Measurements from ENCODE around the gene AFDN.

Gene AFDN

GRCh38 chr6:167932468-167933276, 106.0 kb downstream of the AFDN start:
- DNase-seq: no peak

- DNase-seq: no peak
These were observed 106.6 kb downstream of the AFDN start for GRCh38 chr6:167933290-167933689.

GRCh38 chr6:167933847-167934246, 107.1 kb downstream of the AFDN start:
- DNase-seq: no peak

- no peak for DNase-seq
These were observed 107.7 kb downstream of the AFDN start for GRCh38 chr6:167934426-167934864.

- DNase-seq: no peak
These were observed 109.3 kb downstream of the AFDN start for GRCh38 chr6:167936051-167936450.

GRCh38 chr6:167937301-167937700, 110.6 kb downstream of the AFDN start:
- DNase-seq: no peak

- DNase-seq: no peak
These were observed 111.5 kb downstream of the AFDN start for GRCh38 chr6:167937948-167938911.

GRCh38 chr6:167941822-167942221, 115.1 kb downstream of the AFDN start:
- DNase-seq: no peak

GRCh38 chr6:167944130-167944529, 117.4 kb downstream of the AFDN start:
- no peak for DNase-seq

- no peak for DNase-seq
These were observed 119.3 kb downstream of the AFDN start for GRCh38 chr6:167946007-167946406.

- no peak for DNase-seq
These were observed 119.9 kb downstream of the AFDN start for GRCh38 chr6:167946604-167947003.

- DNase-seq: no peak
These were observed 121.0 kb downstream of the AFDN start for GRCh38 chr6:167947716-167948115.

GRCh38 chr6:167948716-167949115, 122.0 kb downstream of the AFDN start:
- no peak for DNase-seq

GRCh38 chr6:167949121-167949684, 122.5 kb downstream of the AFDN start:
- DNase-seq: no peak

GRCh38 chr6:167951781-167952511, 125.2 kb downstream of the AFDN start:
- DNase-seq: no peak

GRCh38 chr6:167952512-167952859, 125.8 kb downstream of the AFDN start:
- no peak for DNase-seq

GRCh38 chr6:167953551-167953950, 126.8 kb downstream of the AFDN start:
- no peak for DNase-seq

- no peak for DNase-seq
These were observed 127.4 kb downstream of the AFDN start for GRCh38 chr6:167954151-167954550.

- no peak for DNase-seq
These were observed 129.8 kb downstream of the AFDN start for GRCh38 chr6:167956491-167956890.

GRCh38 chr6:167956983-167957492, 130.3 kb downstream of the AFDN start:
- DNase-seq: no peak

GRCh38 chr6:167957626-167958025, 130.9 kb downstream of the AFDN start:
- no peak for DNase-seq

GRCh38 chr6:167960579-167960978, 133.9 kb downstream of the AFDN start:
- DNase-seq: no peak

- no peak for DNase-seq
These were observed 136.0 kb downstream of the AFDN start for GRCh38 chr6:167962711-167963110.
